ENCODE results near the gene RGS3. TPM values are rescaled to one million over a fixed set of nuclear protein-coding genes. Genes with fewer than 3 reads are reported as not detected.

Gene RGS3
- total and polyA plus RNA-seq, 10 of the 15 experiments (the other 5 are each of a cell fraction or from before 2014, with no cell fraction given): 2.9 to 138 (median 28.8) TPM

- TF ChIP-seq ZBTB11 (CRISPR knock-in tag; IDR thresholded peaks at IDR 0.05) (no peak), BCL3 (IDR thresholded peaks at IDR 0.05; ENCODE audit: borderline replicate concordance, insufficient read depth, low read depth, low read length, poor library complexity, severe bottlenecking) (no peak), IRF4 (IDR thresholded peaks at IDR 0.05; ENCODE audit: low read depth, low read length) (no peak), POLR2AphosphoS5 (IDR thresholded peaks at IDR 0.05; ENCODE audit: low read length) (no peak), YBX1 (IDR thresholded peaks at IDR 0.05) (no peak), POLR2AphosphoS2 (IDR thresholded peaks at IDR 0.05; ENCODE audit: low read depth, low read length) (no peak), ZNF207 (IDR thresholded peaks at IDR 0.05; ENCODE audit: borderline replicate concordance) (no peak), IKZF1 (conservative IDR thresholded peaks at IDR 0.05) (no peak)
These were observed 175.0 kb downstream of the RGS3 start (continued) for GRCh38 chr9:113638490-113638889.

- no peak for DNase-seq (ENCODE audit: low read depth, low spot score)
- Histone ChIP-seq H2AFZ (ENCODE audit: control insufficient read depth, low read depth, low read length) (no peak overlapping the region), H3K79me2 (ENCODE audit: control insufficient read depth, insufficient read depth, low read length) (no peaks in the 10 kb centered on the region), H4K20me1 (ENCODE audit: control insufficient read depth, insufficient read depth) (no peaks in the 10 kb centered on the region), H3K4me1 (ENCODE audit: control insufficient read depth, insufficient read depth, low read length) (no peaks in the 10 kb centered on the region), H3K27me3 (replicated peaks in 1 of 2; ENCODE audit: control insufficient read depth in 2 of 2, insufficient read depth in 2 of 2, low read length in 1 of 2) (no peaks in the 10 kb centered on the region; a peak in 1 of 4 replicates), H3K9me3 (replicated peaks; ENCODE audit: control insufficient read depth, insufficient read depth, low read length) (no peaks in the 10 kb centered on the region), H3K9ac (ENCODE audit: control insufficient read depth, insufficient read depth, low read length) (no peak overlapping the region), H3K4me3 (no peak overlapping the region), H3K4me2 (ENCODE audit: control insufficient read depth, insufficient read depth) (no peak overlapping the region), H3K36me3 (ENCODE audit: control insufficient read depth in 2 of 2, insufficient read depth in 2 of 2, low read length in 1 of 2) (no peaks in the 10 kb centered on the region), H3K27ac (ENCODE audit: control insufficient read depth, insufficient read depth) (no peak overlapping the region)
- ChIA-PET CTCF (interaction anchor here (2.0 kb wide), 1 partner anchor 19 kb away, joined by 7 read pairs; no protein-coding TSS in a partner anchor), RAD21 (ENCODE audit: unreplicated experiment) (interaction anchor here (1.0 kb wide), 1 partner anchor 16 kb away, joined by 4 read pairs; no protein-coding TSS in a partner anchor), POLR2A (interaction anchor here (0.7 kb wide), 1 partner anchor 446 kb away, joined by 4 read pairs; no protein-coding TSS in a partner anchor), SMC1A (ENCODE audit: uncharacterized antibody, unreplicated experiment) (interaction anchor here (0.8 to 1.0 kb wide), 2 partner anchors 16 to 17 kb away, joined by 3 to 4 read pairs; no protein-coding TSS in a partner anchor)
- 38% methylated on average over 4 of the region's 4 CpGs for WGBS (ENCODE audit: insufficient coverage, insufficient replicate concordance, low lambda C conversion rate, missing lambda C conversion rate)
- no peak for ATAC-seq
- no TSS peak for BruUV-seq (replicated peaks)
- in situ Hi-C loops (cut with MboI): no loop called here
- intact Hi-C loops (cut with micrococcal nuclease; ENCODE audit: unreplicated experiment): no loop called here
- FAIRE-seq: no peak
- TF ChIP-seq PBX3 (IDR thresholded peaks at IDR 0.05; ENCODE audit: insufficient replicate concordance, low read depth, low read length) (no peak), ATF3 (IDR thresholded peaks at IDR 0.05; ENCODE audit: borderline replicate concordance, extremely low read depth, low read depth, low read length) (no peak), ZNF274 (IDR thresholded peaks at IDR 0.05; ENCODE audit: insufficient read depth, insufficient read length) (no peak), IRF3 (IDR thresholded peaks at IDR 0.05) (no peak), NFYA (IDR thresholded peaks at IDR 0.05; ENCODE audit: borderline replicate concordance, low read depth, low read length) (no peak), STAT1 (conservative IDR thresholded peaks at IDR 0.05) (no peak), BACH1 (IDR thresholded peaks at IDR 0.05; ENCODE audit: borderline replicate concordance) (no peak), MTA2 (IDR thresholded peaks at IDR 0.05; ENCODE audit: low read depth) (no peak)
These were observed 175.4 kb downstream of the RGS3 start for GRCh38 chr9:113638897-113639296.

Data from GM12878 (cell line).